Tibial nerve (tissue), 3 donors: Measurements from ENCODE around the gene SENP6.

Experiments used
- POLR2A ChIP-seq, 2 donors: fragments of 450-650 bp; IDR thresholded peaks; one replicate each; pipeline ENCODE4 v1.6.1; 2017; ENCODE audit warnings: antibody characterized with exemption in 2 of 2, mild to moderate bottlenecking in 2 of 2, moderate library complexity in 2 of 2
- TF ChIP-seq, protein P1 (sequence below), 5 experiments: fragments of 200-600 bp in 3 of 5; fragments of 450-650 bp in 2 of 5; sonication (generic) in 3 of 5; IDR thresholded peaks; one replicate each; pipeline ENCODE4 v1.5.1; 2016 to 2019; ENCODE audit warnings: antibody characterized with exemption in 5 of 5, mild to moderate bottlenecking in 3 of 5, moderate library complexity in 2 of 5

DNA sequence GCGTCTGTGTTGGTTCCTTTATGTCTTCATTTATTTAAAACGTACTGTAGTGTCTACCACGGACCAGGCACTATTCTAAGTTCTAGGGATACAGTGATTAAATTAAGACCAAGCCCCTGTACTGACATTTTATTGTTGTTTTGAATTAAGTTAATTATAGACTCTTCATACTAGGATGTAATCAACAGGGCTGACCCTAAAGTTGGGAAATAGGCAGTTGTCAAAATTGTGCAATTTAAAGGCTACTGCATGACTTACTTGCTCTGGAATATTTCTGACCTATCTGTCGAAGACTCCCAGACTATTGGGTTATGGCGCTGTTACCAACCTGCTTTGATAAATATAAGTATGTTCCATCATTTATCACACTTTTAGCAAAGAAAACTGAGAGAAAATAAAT lies 154.0 kb downstream of the SENP6 start:
- TF ChIP-seq, protein P1, sequence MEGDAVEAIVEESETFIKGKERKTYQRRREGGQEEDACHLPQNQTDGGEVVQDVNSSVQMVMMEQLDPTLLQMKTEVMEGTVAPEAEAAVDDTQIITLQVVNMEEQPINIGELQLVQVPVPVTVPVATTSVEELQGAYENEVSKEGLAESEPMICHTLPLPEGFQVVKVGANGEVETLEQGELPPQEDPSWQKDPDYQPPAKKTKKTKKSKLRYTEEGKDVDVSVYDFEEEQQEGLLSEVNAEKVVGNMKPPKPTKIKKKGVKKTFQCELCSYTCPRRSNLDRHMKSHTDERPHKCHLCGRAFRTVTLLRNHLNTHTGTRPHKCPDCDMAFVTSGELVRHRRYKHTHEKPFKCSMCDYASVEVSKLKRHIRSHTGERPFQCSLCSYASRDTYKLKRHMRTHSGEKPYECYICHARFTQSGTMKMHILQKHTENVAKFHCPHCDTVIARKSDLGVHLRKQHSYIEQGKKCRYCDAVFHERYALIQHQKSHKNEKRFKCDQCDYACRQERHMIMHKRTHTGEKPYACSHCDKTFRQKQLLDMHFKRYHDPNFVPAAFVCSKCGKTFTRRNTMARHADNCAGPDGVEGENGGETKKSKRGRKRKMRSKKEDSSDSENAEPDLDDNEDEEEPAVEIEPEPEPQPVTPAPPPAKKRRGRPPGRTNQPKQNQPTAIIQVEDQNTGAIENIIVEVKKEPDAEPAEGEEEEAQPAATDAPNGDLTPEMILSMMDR (IDR thresholded peaks at IDR 0.05): no peak
- TF ChIP-seq POLR2A (IDR thresholded peaks at IDR 0.05): no peak
